Measurements from ENCODE around the gene USF2.

Gene USF2

DNA sequence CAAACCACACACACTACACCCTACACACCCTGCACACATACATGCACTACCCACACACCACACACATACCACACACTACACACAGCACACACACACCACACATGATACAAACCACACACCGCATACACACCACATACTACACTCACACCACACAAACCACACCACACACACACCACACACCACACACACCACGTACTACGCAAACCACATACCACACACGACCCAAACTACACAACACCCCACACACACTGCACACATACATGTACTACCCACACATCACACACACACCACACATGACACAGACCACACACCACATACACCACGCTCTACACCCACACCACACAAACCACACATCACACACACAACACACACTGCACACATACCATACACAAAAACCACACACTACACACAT is 29.8 kb downstream of the USF2 start (continued):
- TF ChIP-seq, protein P1, sequence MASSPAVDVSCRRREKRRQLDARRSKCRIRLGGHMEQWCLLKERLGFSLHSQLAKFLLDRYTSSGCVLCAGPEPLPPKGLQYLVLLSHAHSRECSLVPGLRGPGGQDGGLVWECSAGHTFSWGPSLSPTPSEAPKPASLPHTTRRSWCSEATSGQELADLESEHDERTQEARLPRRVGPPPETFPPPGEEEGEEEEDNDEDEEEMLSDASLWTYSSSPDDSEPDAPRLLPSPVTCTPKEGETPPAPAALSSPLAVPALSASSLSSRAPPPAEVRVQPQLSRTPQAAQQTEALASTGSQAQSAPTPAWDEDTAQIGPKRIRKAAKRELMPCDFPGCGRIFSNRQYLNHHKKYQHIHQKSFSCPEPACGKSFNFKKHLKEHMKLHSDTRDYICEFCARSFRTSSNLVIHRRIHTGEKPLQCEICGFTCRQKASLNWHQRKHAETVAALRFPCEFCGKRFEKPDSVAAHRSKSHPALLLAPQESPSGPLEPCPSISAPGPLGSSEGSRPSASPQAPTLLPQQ (tag by site-specific recombination; IDR thresholded peaks at IDR 0.05) = no peak
- TF ChIP-seq ZNF311 (tag by site-specific recombination; IDR thresholded peaks at IDR 0.05; ENCODE audit: borderline replicate concordance) (peak; percentile 97), ZNF2 (tag by site-specific recombination; IDR thresholded peaks at IDR 0.05) (no peak), ZNF677 (tag by site-specific recombination; IDR thresholded peaks at IDR 0.05) (no peak), ZFP37 (tag by site-specific recombination; IDR thresholded peaks at IDR 0.05) (no peak), ZNF76 (tag by site-specific recombination; IDR thresholded peaks at IDR 0.05; ENCODE audit: borderline replicate concordance, low read depth) (no peak; the same call in 1 of the 2 replicates), ZNF221 (tag by site-specific recombination; IDR thresholded peaks at IDR 0.05; ENCODE audit: borderline replicate concordance) (no peak), ZNF19 (tag by site-specific recombination; IDR thresholded peaks at IDR 0.05; ENCODE audit: low read depth) (no peak), FEZF1 (tag by site-specific recombination; IDR thresholded peaks at IDR 0.05) (no peak), TRIM28 (IDR thresholded peaks at IDR 0.05; ENCODE audit: borderline replicate concordance, low read length) (no peak), ZNF830 (tag by site-specific recombination; IDR thresholded peaks at IDR 0.05; ENCODE audit: low read depth) (no peak), ZNF701 (tag by site-specific recombination; IDR thresholded peaks at IDR 0.05) (no peak), OVOL3 (tag by site-specific recombination; IDR thresholded peaks at IDR 0.05) (no peak; the same call in 1 of the 2 replicates), ZNF843 (tag by site-specific recombination; IDR thresholded peaks at IDR 0.05) (0 out of 2 replicates have a peak, but pooled peaks have one; percentile 31), ZNF776 (tag by site-specific recombination; IDR thresholded peaks at IDR 0.05; ENCODE audit: borderline replicate concordance) (peak; percentile 88), ZBTB17 (tag by site-specific recombination; IDR thresholded peaks at IDR 0.05) (no peak), ZNF514 (tag by site-specific recombination; IDR thresholded peaks at IDR 0.05) (no peak; the same call in 1 of the 2 replicates), ZNF157 (tag by site-specific recombination; IDR thresholded peaks at IDR 0.05) (peak; percentile 46; the same call in 1 of the 2 replicates), SCRT1 (tag by site-specific recombination; IDR thresholded peaks at IDR 0.05; ENCODE audit: borderline replicate concordance) (no peak), ZNF416 (tag by site-specific recombination; IDR thresholded peaks at IDR 0.05) (0 out of 2 replicates have a peak, but pooled peaks have one; percentile 12), OSR2 (tag by site-specific recombination; IDR thresholded peaks at IDR 0.05) (no peak), ZNF292 (tag by site-specific recombination; IDR thresholded peaks at IDR 0.05; ENCODE audit: borderline replicate concordance, low read depth) (no peak), ZNF621 (tag by site-specific recombination; IDR thresholded peaks at IDR 0.05) (peak; percentile 86; the same call in 1 of the 2 replicates), HOXD13 (CRISPR knock-in tag; IDR thresholded peaks at IDR 0.05; ENCODE audit: borderline replicate concordance) (no peak), ZNF560 (tag by site-specific recombination; IDR thresholded peaks at IDR 0.05; ENCODE audit: borderline replicate concordance) (0 out of 2 replicates have a peak, but pooled peaks have one; percentile 8), TCF7L2 (IDR thresholded peaks at IDR 0.05; ENCODE audit: borderline replicate concordance, low read depth, low read length) (no peak)
- TF ChIP-seq, protein P2, sequence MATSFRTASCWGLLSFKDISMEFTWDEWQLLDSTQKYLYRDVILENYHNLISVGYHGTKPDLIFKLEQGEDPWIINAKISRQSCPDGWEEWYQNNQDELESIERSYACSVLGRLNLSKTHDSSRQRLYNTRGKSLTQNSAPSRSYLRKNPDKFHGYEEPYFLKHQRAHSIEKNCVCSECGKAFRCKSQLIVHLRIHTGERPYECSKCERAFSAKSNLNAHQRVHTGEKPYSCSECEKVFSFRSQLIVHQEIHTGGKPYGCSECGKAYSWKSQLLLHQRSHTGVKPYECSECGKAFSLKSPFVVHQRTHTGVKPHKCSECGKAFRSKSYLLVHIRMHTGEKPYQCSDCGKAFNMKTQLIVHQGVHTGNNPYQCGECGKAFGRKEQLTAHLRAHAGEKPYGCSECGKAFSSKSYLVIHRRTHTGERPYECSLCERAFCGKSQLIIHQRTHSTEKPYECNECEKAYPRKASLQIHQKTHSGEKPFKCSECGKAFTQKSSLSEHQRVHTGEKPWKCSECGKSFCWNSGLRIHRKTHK (tag by site-specific recombination; IDR thresholded peaks at IDR 0.05) = no peak
- TF ChIP-seq, protein P3, sequence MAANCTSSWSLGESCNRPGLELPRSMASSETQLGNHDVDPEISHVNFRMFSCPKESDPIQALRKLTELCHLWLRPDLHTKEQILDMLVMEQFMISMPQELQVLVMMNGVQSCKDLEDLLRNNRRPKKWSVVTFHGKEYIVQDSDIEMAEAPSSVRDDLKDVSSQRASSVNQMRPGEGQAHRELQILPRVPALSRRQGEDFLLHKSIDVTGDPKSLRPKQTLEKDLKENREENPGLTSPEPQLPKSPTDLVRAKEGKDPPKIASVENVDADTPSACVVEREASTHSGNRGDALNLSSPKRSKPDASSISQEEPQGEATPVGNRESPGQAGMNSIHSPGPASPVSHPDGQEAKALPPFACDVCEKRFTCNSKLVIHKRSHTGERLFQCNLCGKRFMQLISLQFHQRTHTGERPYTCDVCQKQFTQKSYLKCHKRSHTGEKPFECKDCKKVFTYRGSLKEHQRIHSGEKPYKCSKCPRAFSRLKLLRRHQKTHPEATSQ (tag by site-specific recombination; IDR thresholded peaks at IDR 0.05) = no peak
- TF ChIP-seq, protein P4, sequence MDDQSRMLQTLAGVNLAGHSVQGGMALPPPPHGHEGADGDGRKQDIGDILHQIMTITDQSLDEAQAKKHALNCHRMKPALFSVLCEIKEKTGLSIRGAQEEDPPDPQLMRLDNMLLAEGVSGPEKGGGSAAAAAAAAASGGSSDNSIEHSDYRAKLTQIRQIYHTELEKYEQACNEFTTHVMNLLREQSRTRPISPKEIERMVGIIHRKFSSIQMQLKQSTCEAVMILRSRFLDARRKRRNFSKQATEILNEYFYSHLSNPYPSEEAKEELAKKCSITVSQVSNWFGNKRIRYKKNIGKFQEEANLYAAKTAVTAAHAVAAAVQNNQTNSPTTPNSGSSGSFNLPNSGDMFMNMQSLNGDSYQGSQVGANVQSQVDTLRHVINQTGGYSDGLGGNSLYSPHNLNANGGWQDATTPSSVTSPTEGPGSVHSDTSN (CRISPR knock-in tag; IDR thresholded peaks at IDR 0.05) = no peak
- TF ChIP-seq, protein P5, sequence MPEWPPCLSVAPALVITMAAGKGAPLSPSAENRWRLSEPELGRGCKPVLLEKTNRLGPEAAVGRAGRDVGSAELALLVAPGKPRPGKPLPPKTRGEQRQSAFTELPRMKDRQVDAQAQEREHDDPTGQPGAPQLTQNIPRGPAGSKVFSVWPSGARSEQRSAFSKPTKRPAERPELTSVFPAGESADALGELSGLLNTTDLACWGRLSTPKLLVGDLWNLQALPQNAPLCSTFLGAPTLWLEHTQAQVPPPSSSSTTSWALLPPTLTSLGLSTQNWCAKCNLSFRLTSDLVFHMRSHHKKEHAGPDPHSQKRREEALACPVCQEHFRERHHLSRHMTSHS (tag by site-specific recombination; IDR thresholded peaks at IDR 0.05) = 0 out of 2 replicates have a peak, but pooled peaks have one; percentile 3
- TF ChIP-seq, protein P6, sequence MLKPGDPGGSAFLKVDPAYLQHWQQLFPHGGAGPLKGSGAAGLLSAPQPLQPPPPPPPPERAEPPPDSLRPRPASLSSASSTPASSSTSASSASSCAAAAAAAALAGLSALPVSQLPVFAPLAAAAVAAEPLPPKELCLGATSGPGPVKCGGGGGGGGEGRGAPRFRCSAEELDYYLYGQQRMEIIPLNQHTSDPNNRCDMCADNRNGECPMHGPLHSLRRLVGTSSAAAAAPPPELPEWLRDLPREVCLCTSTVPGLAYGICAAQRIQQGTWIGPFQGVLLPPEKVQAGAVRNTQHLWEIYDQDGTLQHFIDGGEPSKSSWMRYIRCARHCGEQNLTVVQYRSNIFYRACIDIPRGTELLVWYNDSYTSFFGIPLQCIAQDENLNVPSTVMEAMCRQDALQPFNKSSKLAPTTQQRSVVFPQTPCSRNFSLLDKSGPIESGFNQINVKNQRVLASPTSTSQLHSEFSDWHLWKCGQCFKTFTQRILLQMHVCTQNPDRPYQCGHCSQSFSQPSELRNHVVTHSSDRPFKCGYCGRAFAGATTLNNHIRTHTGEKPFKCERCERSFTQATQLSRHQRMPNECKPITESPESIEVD (tag by site-specific recombination; IDR thresholded peaks at IDR 0.05) = no peak
- TF ChIP-seq, protein P7, sequence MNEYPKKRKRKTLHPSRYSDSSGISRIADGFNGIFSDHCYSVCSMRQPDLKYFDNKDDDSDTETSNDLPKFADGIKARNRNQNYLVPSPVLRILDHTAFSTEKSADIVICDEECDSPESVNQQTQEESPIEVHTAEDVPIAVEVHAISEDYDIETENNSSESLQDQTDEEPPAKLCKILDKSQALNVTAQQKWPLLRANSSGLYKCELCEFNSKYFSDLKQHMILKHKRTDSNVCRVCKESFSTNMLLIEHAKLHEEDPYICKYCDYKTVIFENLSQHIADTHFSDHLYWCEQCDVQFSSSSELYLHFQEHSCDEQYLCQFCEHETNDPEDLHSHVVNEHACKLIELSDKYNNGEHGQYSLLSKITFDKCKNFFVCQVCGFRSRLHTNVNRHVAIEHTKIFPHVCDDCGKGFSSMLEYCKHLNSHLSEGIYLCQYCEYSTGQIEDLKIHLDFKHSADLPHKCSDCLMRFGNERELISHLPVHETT (tag by site-specific recombination; IDR thresholded peaks at IDR 0.05) = no peak

All from HEK293 (cell line).